Measurements from ENCODE around the gene FIS1. TPM values are rescaled to one million over a fixed set of nuclear protein-coding genes. Genes with fewer than 3 reads are reported as not detected.

FIS1 gene
- total and polyA plus RNA-seq, 2 donors (not counting 1 experiment from before 2014, with no cell fraction given) = 95.5 to 245 TPM

DNA sequence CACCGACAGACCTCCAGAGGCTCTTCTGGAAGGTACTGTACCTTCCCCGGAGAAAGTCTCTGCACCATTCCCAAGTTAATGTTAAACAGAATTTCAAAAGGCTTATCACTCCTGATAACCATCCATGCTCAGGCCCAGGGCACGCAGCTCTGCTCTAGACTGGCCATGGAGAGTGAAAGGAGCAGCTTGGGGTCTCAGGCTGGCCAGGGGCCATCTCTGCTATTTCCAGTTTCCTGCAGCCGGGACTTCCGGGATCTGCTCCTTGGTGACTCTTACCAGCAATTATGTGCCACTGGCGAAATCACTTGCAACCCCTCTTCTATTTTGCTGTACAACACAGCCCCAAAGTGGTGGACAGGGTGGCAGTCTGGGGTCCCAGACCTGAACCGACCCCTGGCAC is 13.2 kb downstream of the FIS1 start:
- TF ChIP-seq EZH2 (IDR thresholded peaks at IDR 0.05; ENCODE audit: borderline replicate concordance, insufficient read depth, low read depth, low read length, poor library complexity, severe bottlenecking) = no peak
- TF ChIP-seq, protein P1, sequence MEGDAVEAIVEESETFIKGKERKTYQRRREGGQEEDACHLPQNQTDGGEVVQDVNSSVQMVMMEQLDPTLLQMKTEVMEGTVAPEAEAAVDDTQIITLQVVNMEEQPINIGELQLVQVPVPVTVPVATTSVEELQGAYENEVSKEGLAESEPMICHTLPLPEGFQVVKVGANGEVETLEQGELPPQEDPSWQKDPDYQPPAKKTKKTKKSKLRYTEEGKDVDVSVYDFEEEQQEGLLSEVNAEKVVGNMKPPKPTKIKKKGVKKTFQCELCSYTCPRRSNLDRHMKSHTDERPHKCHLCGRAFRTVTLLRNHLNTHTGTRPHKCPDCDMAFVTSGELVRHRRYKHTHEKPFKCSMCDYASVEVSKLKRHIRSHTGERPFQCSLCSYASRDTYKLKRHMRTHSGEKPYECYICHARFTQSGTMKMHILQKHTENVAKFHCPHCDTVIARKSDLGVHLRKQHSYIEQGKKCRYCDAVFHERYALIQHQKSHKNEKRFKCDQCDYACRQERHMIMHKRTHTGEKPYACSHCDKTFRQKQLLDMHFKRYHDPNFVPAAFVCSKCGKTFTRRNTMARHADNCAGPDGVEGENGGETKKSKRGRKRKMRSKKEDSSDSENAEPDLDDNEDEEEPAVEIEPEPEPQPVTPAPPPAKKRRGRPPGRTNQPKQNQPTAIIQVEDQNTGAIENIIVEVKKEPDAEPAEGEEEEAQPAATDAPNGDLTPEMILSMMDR (IDR thresholded peaks at IDR 0.05) = no peak
- no peak overlapping the region for H3K4me2 ChIP-seq (replicated peaks; ENCODE audit: low read depth, low read length, poor library complexity, severe bottlenecking)

DNA sequence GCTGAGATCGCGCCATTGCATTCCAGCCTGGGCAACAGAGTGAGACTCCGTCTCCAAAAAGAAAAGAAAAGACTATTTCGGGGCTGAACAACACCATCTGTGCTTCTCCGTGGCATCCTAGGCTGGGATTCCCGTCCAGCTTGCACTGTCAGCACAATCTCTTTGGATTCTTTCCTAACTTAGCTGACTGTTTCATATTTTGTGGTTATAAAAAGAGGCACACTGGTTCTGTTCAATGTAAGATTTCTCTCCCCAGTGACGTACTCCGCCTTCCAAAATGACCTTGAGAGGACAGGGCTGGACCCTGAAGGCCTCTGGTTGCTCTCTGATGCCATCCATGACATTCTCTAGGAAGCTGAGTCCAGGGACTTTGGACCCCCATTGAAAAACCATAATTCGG is 18.2 kb downstream of the FIS1 start:
- Mint-ChIP-seq H3K4me3 (no peak overlapping the region), H3K27ac (no peak overlapping the region), H3K9me3 (ENCODE audit: insufficient read depth) (no peaks in the 10 kb centered on the region), H3K4me1 (peaks cover 2% of the 10 kb centered on the region), H3K27me3 (no peaks in the 10 kb centered on the region)
- no peak overlapping the region for H3K9ac ChIP-seq (ENCODE audit: low read length)
- intact Hi-C loops (cut with micrococcal nuclease) = no loop called here
- no peaks in the 10 kb centered on the region for H3K27me3 ChIP-seq (replicated peaks in 1 of 4; ENCODE audit: control extremely low read depth in 1 of 4, control insufficient read depth in 3 of 4, insufficient read depth in 4 of 4, low read length in 3 of 4)
- no peak overlapping the region for H3K4me3 ChIP-seq (ENCODE audit: control extremely low read depth in 1 of 5, extremely low read depth in 1 of 5, insufficient read depth in 1 of 5, low read depth in 2 of 5, low read length in 4 of 5)
- WGBS (ENCODE audit: insufficient coverage) = 99% methylated on average over 8 of the region's 9 CpGs
- DNase-seq = no peak
- TF ChIP-seq, protein P1 (IDR thresholded peaks at IDR 0.05) = no peak
- TF ChIP-seq EZH2 (IDR thresholded peaks at IDR 0.05; ENCODE audit: borderline replicate concordance, insufficient read depth, low read depth, low read length, poor library complexity, severe bottlenecking) = no peak
- H3K4me2 ChIP-seq (replicated peaks; ENCODE audit: low read depth, low read length, poor library complexity, severe bottlenecking) = no peak overlapping the region
- peaks cover 6% of the 10 kb centered on the region for H3K79me2 ChIP-seq (ENCODE audit: control insufficient read depth, insufficient read depth, low read length)
- ChIA-PET POLR2A (no interaction called here), CTCF (interaction anchor here (1.6 to 2.1 kb wide), 2 partner anchors 17 to 56 kb away, joined by 5 read pairs; no protein-coding TSS in a partner anchor)
- peaks cover 19% of the 10 kb centered on the region for H4K20me1 ChIP-seq (ENCODE audit: control insufficient read depth, insufficient read depth, low read length, poor library complexity, severe bottlenecking)
- no peaks in the 10 kb centered on the region for H3K4me1 ChIP-seq (ENCODE audit: control insufficient read depth in 2 of 2, insufficient read depth in 2 of 2, low read length in 2 of 2)
- peaks cover 3 to 44% of the 10 kb centered on the region in 2 experiments for H3K36me3 ChIP-seq (replicated peaks in 1 of 2; ENCODE audit: control extremely low read depth in 1 of 2, control insufficient read depth in 1 of 2, extremely low read depth in 1 of 2, insufficient read depth in 2 of 2, low read length in 1 of 2)
- ATAC-seq (ENCODE audit: low read depth) = no peak
- no peak overlapping the region for H2AFZ ChIP-seq (ENCODE audit: insufficient read depth, low read depth, low read length, poor library complexity, severe bottlenecking)
- no peak overlapping the region for H3K27ac ChIP-seq (ENCODE audit: low read length in 2 of 2)
- H3K9me3 ChIP-seq (ENCODE audit: control extremely low read depth in 1 of 3, control insufficient read depth in 2 of 3, insufficient read depth in 1 of 3, low read length in 2 of 3) = no peaks in the 10 kb centered on the region

More for the DNA sequence above, 13.2 kb downstream of the FIS1 start:
- CTCF ChIA-PET = no interaction called here
- Mint-ChIP-seq H3K27me3 (no peaks in the 10 kb centered on the region), H3K9me3 (ENCODE audit: insufficient read depth) (no peaks in the 10 kb centered on the region), H3K27ac (no peak overlapping the region), H3K4me1 (no peaks in the 10 kb centered on the region), H3K4me3 (no peak overlapping the region)
- Histone ChIP-seq H3K9me3 (ENCODE audit: control extremely low read depth in 1 of 3, control insufficient read depth in 2 of 3, insufficient read depth in 1 of 3, low read length in 2 of 3) (no peaks in the 10 kb centered on the region), H4K20me1 (ENCODE audit: control insufficient read depth, insufficient read depth, low read length, poor library complexity, severe bottlenecking) (peaks cover 11% of the 10 kb centered on the region), H3K79me2 (ENCODE audit: control insufficient read depth, insufficient read depth, low read length) (no peaks in the 10 kb centered on the region), H3K27me3 (replicated peaks in 1 of 4; ENCODE audit: control extremely low read depth in 1 of 4, control insufficient read depth in 3 of 4, insufficient read depth in 4 of 4, low read length in 3 of 4) (no peaks in the 10 kb centered on the region), H3K4me1 (ENCODE audit: control insufficient read depth in 2 of 2, insufficient read depth in 2 of 2, low read length in 2 of 2) (no peaks in the 10 kb centered on the region), H3K9ac (ENCODE audit: low read length) (no peak overlapping the region), H2AFZ (ENCODE audit: insufficient read depth, low read depth, low read length, poor library complexity, severe bottlenecking) (no peak overlapping the region), H3K4me3 (ENCODE audit: control extremely low read depth in 1 of 5, extremely low read depth in 1 of 5, insufficient read depth in 1 of 5, low read depth in 2 of 5, low read length in 4 of 5) (no peak overlapping the region), H3K27ac (ENCODE audit: low read length in 2 of 2) (no peak overlapping the region), H3K36me3 (replicated peaks in 1 of 2; ENCODE audit: control extremely low read depth in 1 of 2, control insufficient read depth in 1 of 2, extremely low read depth in 1 of 2, insufficient read depth in 2 of 2, low read length in 1 of 2) (peaks cover 0 to 18% of the 10 kb centered on the region in 2 experiments)
- intact Hi-C loops (cut with micrococcal nuclease) = no loop called here
- ATAC-seq (ENCODE audit: low read depth) (no peak), DNase-seq (no peak)
- 97% methylated on average over 6 of the region's 7 CpGs for WGBS (ENCODE audit: insufficient coverage)
- POLR2A ChIA-PET = no interaction called here
